Left renal pelvis (tissue), 4 donors: Measurements from ENCODE around the gene ENDOD1. TPM values are rescaled to one million over a fixed set of nuclear protein-coding genes. Genes with fewer than 3 reads are reported as not detected.
"Not testable (repeated sequence)": the region's sequence is repeated elsewhere in the genome, so short reads cannot be mapped to it uniquely, and the experiment has no call there.

Source experiments
- DNase-seq, 4 donors: peaks; one replicate each; pipeline ENCODE4 v3.0.0-alpha.2; 2013; ENCODE audit warnings: low read depth in 4 of 4, low spot score in 3 of 4
- polyA plus RNA-seq, 4 donors: library from polyadenylated mRNA; unstranded; fragments of 120-200 nt; gene quantifications; one replicate each; pipeline ENCODE4 v1.2.1, GENCODE V29; 2013; ENCODE audit not compliant: insufficient read length in 4 of 4

Gene ENDOD1
- polyA plus RNA-seq, 4 donors, result 14.8 to 22.8 (median 19.0) TPM

GRCh38 chr11:95101935-95102334, 12.3 kb downstream of the ENDOD1 start:
- no peak for DNase-seq

DNA sequence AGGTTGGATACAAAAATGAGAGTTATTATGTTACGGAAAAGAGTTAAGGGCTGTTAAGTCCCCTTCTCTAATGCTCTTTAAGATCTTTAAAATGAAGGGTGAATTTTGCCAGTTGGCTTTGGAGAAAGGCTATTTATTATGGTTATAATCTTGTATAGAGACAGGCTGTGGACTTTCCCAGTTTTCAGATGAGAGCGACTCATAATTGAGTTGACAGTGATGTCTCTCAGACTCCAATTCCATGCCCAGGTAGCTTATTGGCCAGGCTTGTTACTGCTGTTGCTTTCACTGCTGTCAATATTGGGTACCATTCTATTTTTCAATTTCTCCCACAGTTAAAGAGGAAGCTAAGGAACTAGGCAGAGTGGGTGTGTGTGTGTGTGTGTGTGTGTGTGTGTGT, 13.1 kb downstream of the ENDOD1 start:
- DNase-seq, result no peak

DNA sequence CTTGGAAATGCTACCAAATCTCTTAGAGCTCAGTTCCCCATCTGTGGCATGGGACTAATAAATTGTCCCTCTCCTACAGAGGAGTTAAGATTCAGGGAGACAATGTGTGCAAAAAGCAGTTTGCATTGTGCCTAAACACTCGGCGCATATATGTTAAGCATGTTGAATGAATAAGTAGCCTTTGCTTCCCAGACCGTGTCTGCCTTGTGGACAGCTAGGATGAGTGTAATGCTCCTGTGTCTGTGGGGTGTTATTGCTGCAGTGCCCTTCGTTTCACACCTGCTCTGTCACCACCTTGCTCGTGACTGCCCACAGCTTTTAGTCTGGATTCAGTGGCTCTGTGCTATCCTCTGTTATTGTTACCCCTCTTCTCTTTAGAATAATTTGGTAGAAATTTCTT, 14.1 kb downstream of the ENDOD1 start:
- DNase-seq, result no peak

DNA sequence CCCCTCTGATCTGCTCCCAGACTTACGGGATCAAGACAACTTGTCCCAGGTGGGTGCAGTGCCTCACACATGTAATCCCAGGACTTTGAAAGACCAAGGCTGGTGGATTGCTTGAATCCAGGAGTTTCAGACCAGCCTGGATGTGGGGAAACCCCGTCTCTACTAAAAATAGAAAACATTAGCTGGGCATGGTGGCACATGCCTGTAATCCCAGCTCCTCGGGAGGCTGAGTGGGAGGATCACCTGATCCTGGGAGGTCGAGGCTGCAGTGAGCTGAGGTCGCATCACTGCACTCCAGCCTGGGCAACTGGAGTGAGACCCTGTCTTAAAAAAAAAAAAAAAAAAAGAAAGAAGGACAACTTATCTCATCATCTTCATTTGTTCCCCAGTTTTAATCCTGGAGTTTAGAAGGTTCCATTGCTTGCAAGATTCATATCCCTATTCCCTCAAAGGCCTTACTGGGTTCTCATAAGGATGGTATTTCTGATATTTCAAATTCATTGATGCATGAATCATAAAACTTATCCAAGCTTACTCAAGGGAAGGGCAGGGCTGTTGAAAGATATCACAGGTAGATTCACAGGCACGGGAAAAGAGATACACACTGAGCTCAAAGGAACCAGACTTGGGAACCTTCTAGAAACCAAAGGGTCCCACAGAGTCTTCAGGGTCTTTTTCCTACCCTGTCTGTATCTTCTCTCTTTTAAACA, 14.6 kb downstream of the ENDOD1 start:
- DNase-seq, result no peak

DNA sequence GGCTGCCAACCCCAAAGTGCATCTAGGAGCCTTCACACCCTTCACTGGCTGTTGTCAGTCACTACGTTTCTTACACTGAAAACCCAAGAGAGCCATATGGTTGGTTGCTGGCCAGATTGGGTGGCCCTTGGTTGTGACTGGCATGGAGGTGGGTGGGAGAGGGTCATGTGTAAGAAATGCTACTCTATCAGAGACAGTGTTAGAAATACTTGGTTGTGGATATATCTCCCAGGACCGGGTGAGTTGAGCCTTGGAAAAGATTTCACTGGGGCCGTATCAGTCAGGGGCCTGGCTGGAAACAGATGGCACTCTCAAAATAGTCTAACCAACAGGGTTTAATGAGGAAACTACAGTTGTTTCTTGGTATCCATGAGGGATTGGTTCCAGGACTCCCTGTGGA, 15.2 kb downstream of the ENDOD1 start:
- DNase-seq, result no peak

DNA sequence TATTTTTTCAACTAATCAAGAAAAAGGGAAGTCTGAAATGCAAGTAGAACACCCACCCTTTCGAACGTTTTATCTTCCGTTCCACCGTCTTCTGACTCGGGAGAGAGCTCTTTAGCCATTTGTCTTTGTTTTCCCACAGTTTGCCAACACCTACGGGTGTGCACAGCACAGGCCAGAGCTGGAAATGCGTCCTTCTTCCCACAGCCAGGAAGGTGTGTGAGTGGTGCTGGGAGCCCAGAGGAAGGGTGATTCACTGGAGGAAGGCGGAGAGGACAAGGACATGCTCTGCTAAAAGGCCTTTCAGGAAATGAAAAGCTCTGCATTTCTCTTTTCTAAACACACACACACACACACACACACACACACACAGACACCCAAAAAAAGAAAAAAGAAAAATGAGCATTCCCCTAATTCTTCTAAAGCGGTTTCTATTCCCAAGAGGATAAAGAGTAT, 18.5 kb downstream of the ENDOD1 start:
- no peak for DNase-seq

- no peak for DNase-seq
Measured at GRCh38 chr11:95108671-95109551, 19.3 kb downstream of the ENDOD1 start.

DNA sequence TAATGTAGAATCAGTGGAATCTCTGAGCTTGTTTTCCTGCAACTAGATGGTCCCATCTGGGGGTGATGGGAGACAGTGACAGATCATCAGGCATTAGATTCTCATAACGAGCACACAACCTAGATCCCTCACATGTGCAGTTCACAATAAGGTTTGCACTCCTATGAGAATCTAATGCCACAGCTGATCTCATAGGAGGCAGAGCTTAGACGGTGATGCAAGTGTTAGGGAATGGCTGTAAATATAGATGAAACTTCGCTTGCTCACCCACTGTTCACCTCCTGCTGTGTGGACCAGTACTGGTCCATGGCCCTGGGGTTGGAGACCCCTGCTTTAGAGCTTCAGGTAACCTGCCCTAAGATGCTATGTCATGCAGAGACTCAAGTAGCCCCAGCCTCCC, 21.8 kb downstream of the ENDOD1 start:
- not testable (repeated sequence) for DNase-seq

DNA sequence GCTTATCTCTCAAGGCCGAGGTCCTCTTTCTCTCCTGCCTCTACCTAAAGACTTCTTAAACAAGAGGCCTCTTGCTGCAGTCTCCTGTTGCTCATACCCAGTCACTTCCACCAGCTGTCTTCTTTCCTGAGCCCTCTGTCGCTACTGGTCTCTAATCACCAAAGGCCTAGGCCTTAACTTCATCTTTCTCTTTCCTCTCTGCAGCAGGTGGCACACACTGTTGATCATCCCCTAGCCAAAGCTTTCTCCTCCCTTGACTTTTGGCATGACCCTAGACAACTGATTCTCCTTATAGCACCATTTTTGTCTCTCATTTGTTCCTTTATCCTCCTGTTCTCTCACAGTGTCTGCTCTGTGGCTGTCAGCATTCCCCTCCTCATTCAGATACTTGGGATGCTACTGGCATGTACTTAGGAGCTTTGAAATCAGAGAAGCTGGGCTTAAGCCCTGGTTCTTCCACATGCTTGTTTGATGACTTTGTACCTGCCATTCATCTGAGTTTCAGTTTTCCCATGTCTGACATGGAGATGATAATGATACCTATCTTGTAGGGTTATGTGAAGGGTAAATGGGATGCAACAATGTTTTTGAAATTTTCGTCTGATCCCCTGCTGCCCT, 22.4 kb downstream of the ENDOD1 start:
- no peak for DNase-seq

GRCh38 chr11:95115597-95115996, 26.0 kb downstream of the ENDOD1 start:
- no peak for DNase-seq

DNA sequence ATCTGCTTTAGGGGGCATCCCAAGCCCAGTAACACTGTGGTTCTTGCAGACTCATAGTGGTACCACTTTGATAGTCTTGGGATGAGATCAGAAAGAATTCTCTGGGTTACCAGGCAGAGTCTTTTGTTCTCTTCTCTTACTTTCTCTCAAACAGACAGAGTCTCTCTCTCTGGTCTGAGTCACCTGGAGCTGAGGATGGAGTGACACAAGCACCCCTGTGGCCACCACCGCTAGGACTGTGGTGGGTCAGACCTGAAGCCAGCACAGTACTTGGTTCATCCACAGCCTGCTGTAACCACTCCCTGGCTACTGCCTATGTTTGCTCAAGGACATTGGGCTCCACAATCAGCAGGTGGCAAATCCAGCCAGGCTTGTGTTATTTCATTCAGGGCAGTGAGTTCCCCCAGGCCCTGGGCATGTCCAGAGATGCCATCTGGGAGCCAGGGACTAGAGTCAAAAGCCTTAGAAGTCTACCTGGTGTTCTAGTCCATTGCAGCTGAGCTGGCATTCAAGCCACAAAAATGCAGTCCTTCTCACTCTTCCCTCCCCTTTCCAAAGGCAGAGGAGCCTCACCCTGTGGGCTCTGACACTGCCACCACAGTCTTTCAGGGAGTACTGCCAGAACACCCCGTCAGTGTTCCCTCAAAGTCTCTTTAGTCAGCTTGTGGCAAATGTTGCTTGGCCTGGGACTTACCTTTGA, 29.9 kb downstream of the ENDOD1 start:
- no peak for DNase-seq

GRCh38 chr11:95121698-95122097, 32.1 kb downstream of the ENDOD1 start:
- DNase-seq, result no peak

DNA sequence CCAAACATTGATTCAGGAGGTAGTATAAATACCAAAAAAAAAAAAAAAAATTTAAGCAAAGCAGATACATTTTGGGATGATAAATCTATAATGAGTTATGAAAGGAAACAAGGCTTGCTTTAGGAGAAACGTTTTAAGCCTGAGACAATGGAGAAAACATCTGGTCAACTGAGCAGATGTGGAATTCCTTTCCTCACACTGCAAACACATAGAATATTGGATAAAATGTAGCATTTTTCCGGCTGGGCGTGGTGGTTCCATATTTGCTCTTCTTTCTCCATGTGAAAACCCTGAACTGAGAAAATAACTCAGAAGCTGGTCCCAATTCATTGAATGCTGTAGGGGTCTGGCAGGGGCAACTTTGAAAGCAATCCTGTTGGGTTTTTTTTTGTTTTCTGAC, 33.9 kb downstream of the ENDOD1 start:
- no peak for DNase-seq

- DNase-seq, result no peak
Measured at GRCh38 chr11:95128602-95129001, 39.0 kb downstream of the ENDOD1 start.

DNA sequence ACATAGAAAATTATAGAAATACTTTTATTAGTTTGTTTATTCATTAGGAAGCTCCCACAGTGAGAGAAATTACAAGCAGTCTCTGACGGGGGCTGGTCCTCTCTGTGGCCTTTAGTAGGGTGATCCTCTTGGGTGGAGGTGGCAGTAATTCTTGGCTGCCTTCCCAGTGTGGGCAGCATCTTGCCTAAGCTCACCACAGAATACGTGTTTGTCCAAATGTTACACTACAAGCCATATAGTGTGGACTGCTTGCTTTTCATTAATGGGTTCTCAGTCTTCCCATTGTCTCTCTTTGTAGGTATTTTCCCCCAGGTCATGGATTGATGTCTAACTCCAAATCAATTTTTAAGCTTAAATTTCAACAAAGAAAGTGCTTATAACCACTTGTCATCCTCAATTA, 43.3 kb downstream of the ENDOD1 start:
- no peak for DNase-seq

- no peak for DNase-seq
Measured at GRCh38 chr11:95134491-95134890, 44.8 kb downstream of the ENDOD1 start.

- DNase-seq, result no peak
Measured at GRCh38 chr11:95135155-95135554, 45.5 kb downstream of the ENDOD1 start.

- no peak for DNase-seq
Measured at GRCh38 chr11:95135880-95136279, 46.2 kb downstream of the ENDOD1 start.

GRCh38 chr11:95136747-95137146, 47.1 kb downstream of the ENDOD1 start:
- DNase-seq, result not testable (repeated sequence)

GRCh38 chr11:95137299-95137698, 47.7 kb downstream of the ENDOD1 start:
- no peak for DNase-seq

DNA sequence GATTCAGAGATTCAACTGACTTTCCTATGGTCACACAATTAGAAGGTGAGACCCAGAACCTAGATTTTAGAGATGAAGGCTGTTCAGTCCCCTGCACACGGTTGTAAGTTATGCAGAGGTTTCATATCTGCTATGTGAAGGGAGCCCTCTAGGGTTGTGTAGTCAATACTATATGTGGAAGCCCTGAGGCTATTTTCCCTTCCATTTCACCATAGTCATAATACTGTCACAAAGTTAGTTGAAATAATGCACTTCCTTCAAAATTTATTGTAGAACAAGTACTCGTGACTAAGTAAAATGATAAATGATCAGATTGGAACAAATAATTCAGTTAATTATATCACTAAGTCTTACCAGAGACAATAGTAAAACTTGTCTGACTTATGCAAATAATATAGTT, 48.8 kb downstream of the ENDOD1 start:
- DNase-seq, result no peak
